D721Med (cell line): ENCODE data around the gene ACAD11.

Experiments used
- DNase-seq: peaks from one replicate; pipeline ENCODE4 v3.0.0; 2011; ENCODE audit warnings: low spot score; ENCODE audit not compliant: insufficient read length
- FAIRE-seq: peaks from 2 replicates; lab custom pipeline; 2011; peaks lifted over from hg19 to GRCh38; lab: Jason Lieb, UNC
- TF ChIP-seq, protein P1 (sequence below): IDR thresholded peaks from 2 replicates; pipeline ENCODE4 v1.5.1; 2012; ENCODE audit warnings: mild to moderate bottlenecking, control low read depth; ENCODE audit not compliant: insufficient read depth; ENCODE audit errors: missing control alignments

Gene ACAD11

DNA sequence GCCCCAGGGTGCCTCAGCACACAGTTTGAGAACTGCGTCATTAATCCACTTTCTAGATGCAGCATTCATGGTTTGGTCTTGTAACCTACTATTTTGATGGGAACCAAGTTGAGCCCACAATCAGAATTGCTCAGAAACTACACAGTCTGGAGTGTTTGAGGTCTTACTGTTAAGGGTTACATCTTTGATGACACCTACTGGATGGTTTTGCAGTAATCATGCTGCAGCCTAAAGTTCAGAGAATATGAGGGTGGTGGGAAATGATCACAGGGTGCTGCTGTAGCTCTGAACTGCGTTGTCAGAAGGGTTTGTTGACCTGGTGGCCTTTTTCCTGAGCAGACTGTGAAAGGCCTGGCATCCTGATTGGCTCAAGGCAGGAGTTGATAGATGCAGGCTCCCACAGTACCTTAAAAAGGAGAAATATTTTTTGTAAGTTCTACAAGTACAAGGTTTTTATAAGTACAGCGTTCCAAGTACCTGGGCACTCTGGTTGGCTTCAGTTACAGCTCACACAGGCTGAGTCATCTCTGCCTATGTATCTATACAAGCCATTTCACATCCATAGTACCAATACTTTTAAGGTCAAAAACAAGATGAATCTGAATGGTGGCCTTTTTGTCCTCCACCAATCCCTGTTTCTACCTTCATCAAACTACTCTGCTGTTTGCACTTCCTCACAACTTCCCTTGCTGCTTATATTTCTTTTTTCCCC lies 123.0 kb downstream of the ACAD11 start:
- TF ChIP-seq, protein P1, sequence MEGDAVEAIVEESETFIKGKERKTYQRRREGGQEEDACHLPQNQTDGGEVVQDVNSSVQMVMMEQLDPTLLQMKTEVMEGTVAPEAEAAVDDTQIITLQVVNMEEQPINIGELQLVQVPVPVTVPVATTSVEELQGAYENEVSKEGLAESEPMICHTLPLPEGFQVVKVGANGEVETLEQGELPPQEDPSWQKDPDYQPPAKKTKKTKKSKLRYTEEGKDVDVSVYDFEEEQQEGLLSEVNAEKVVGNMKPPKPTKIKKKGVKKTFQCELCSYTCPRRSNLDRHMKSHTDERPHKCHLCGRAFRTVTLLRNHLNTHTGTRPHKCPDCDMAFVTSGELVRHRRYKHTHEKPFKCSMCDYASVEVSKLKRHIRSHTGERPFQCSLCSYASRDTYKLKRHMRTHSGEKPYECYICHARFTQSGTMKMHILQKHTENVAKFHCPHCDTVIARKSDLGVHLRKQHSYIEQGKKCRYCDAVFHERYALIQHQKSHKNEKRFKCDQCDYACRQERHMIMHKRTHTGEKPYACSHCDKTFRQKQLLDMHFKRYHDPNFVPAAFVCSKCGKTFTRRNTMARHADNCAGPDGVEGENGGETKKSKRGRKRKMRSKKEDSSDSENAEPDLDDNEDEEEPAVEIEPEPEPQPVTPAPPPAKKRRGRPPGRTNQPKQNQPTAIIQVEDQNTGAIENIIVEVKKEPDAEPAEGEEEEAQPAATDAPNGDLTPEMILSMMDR, result no peak
- FAIRE-seq, result no peak
- DNase-seq, result no peak

- DNase-seq, result no peak
- FAIRE-seq, result peak; percentile 88
- TF ChIP-seq, protein P1, result peak; percentile 64
These were observed 123.8 kb downstream of the ACAD11 start for GRCh38 chr3:132535575-132536441.

GRCh38 chr3:132530624-132531023 lies 129.0 kb downstream of the ACAD11 start:
- TF ChIP-seq, protein P1, result no peak
- DNase-seq (no peak), FAIRE-seq (no peak)

GRCh38 chr3:132522353-132522752 lies 137.3 kb downstream of the ACAD11 start:
- no peak for DNase-seq
- FAIRE-seq, result no peak

GRCh38 chr3:132521901-132522300 lies 137.7 kb downstream of the ACAD11 start:
- DNase-seq (no peak), FAIRE-seq (no peak)
- TF ChIP-seq, protein P1, result no peak

More at GRCh38 chr3:132522353-132522752, 137.3 kb downstream of the ACAD11 start:
- TF ChIP-seq, protein P1, result no peak

DNA sequence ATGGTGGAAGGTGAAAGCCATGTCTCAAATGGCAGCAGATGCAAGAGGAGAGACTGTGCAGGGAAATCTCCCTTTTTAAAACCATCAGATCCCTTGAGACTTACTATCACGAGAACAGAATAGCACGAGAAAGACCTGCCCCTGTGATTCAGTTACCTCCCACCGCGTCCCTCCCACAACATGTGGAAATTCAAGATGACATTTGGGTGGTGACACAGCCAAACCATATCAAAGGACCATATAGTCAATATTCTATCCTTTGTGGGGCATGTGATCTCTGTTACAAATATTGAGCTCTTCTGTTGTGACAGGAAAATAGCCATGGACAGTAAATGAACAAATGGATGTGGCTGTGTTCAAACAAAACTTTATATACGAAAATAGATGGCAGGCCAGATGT lies 139.7 kb downstream of the ACAD11 start:
- FAIRE-seq (no peak), DNase-seq (no peak)
- TF ChIP-seq, protein P1, result no peak
